HCT116 (cell line): ENCODE data around the gene IL11. TPM values are rescaled to one million over a fixed set of nuclear protein-coding genes. Genes with fewer than 3 reads are reported as not detected.
A peak's percentile ranks its signal among the peaks of the same experiment; 100 is the strongest.

ENCODE experiments used
- ATAC-seq: fragments of 200-7000 bp; cut with Tn5 transposase; 2 replicates; pipeline ENCODE4 v1.9.1; 2020; ENCODE audit warnings: mild to moderate bottlenecking, moderate library complexity
- BruUV-seq: library from RNA; stranded (reverse); fragments of 400-500 nt; replicated peaks from 2 replicates; lab custom pipeline; 2021; lab: Mats Ljungman, UMichigan
- CTCF ChIA-PET: fragments of 300-600 bp; sonication (Branson Sonifier 250); formaldehyde crosslinking; loops from one replicate; lab custom pipeline; 2021; ENCODE audit warnings: antibody characterized with exemption; lab: Charles Lee
- POLR2A ChIA-PET: fragments of 300-600, 350-600 bp; sonication (Branson Sonifier 250); formaldehyde crosslinking; loops from one replicate; lab custom pipeline; 2021; ENCODE audit warnings: antibody characterized with exemption; lab: Charles Lee
- RAD21 ChIA-PET, 2 experiments: fragments of 300-600 bp; sonication (Branson Sonifier 250); formaldehyde crosslinking; loops; one replicate each; lab custom pipeline; 2023; ENCODE audit warnings: low total read pairs in 2 of 2; ENCODE audit not compliant: uncharacterized antibody in 2 of 2, unreplicated experiment in 2 of 2, low non-redundant PET in 1 of 2; lab: Charles Lee
- DNase-seq: peaks from one replicate; pipeline ENCODE4 v3.0.0-alpha.2; 2010; ENCODE audit warnings: low read depth, low spot score
- H2AFZ ChIP-seq: fragments of 200-600 bp; shearing (Covaris generic), sonication (generic); 2 replicates; pipeline ENCODE4 v1.6.1; 2017; ENCODE audit warnings: low read depth, mixed run types, mixed read lengths, antibody characterized with exemption, low read length; ENCODE audit not compliant: poor library complexity, severe bottlenecking
- H3K27ac ChIP-seq: 2 replicates; pipeline ENCODE4 v1.5.1; 2012; ENCODE audit warnings: low read depth, low read length
- H3K27me3 ChIP-seq: fragments of 200-600 bp; sonication (generic); 2 replicates; pipeline ENCODE4 v1.6.1; 2016; ENCODE audit warnings: mixed run types, low read length, mixed read lengths; ENCODE audit not compliant: insufficient read depth
- H3K36me3 ChIP-seq, 2 experiments: fragments of 200-500 bp in 1 of 2; fragments of 200-600 bp in 1 of 2; sonication (Bioruptor generic) in 1 of 2; sonication (generic) in 1 of 2; 2 replicates each; pipeline versions ENCODE4 v1.5.1 to v1.6.1; 2014 to 2016; ENCODE audit warnings: low read length in 2 of 2, inconsistent platforms in 1 of 2, mixed read lengths in 1 of 2, mixed run types in 1 of 2; ENCODE audit not compliant: insufficient read depth in 2 of 2, control insufficient read depth in 1 of 2
- H3K4me1 ChIP-seq, 2 experiments: fragments of 200-600 bp in 1 of 2; sonication (generic) in 1 of 2; 2 replicates each; pipeline versions ENCODE4 v1.5.1 to v1.6.1; 2012 to 2017; ENCODE audit warnings: low read length in 2 of 2, inconsistent platforms in 1 of 2, mild to moderate bottlenecking in 1 of 2, mixed read lengths in 1 of 2, mixed run types in 1 of 2, moderate library complexity in 1 of 2; ENCODE audit not compliant: insufficient read depth in 2 of 2, control insufficient read depth in 1 of 2
- H3K4me2 ChIP-seq: fragments of 200-600 bp; sonication (generic); 2 replicates; pipeline ENCODE4 v1.6.1; 2017; ENCODE audit warnings: mixed run types, low read length, mixed read lengths
- H3K4me3 ChIP-seq, 2 experiments: fragments of 200-600 bp in 1 of 2; sonication (generic) in 1 of 2; replicated peaks in 1 of 2; 2 replicates each; pipeline ENCODE4 v1.5.1; 2011 to 2016; ENCODE audit warnings: low read length in 2 of 2, control low read depth in 1 of 2, low read depth in 1 of 2, mild to moderate bottlenecking in 1 of 2, mixed read lengths in 1 of 2, mixed run types in 1 of 2
- H3K79me2 ChIP-seq: fragments of 200-600 bp; sonication (generic); 2 replicates; pipeline ENCODE4 v1.6.1; 2017; ENCODE audit warnings: mild to moderate bottlenecking, mixed run types, low read length, moderate library complexity, mixed read lengths; ENCODE audit not compliant: insufficient read depth
- H3K9ac ChIP-seq: fragments of 200-600 bp; sonication (generic); 2 replicates; pipeline ENCODE4 v1.6.1; 2016; ENCODE audit warnings: low read length, mixed read lengths
- H3K9me2 ChIP-seq: fragments of 200-600 bp; sonication (generic), shearing (Covaris generic); 2 replicates; pipeline ENCODE4 v1.6.1; 2017; ENCODE audit warnings: mixed run types, mild to moderate bottlenecking, moderate library complexity; ENCODE audit not compliant: insufficient read depth
- H3K9me3 ChIP-seq, 2 experiments: fragments of 200-500 bp in 1 of 2; fragments of 200-600 bp in 1 of 2; sonication (Bioruptor generic) in 1 of 2; sonication (generic) in 1 of 2; 2 replicates each; pipeline ENCODE4 v1.6.1; 2014 to 2017; ENCODE audit warnings: low read length in 2 of 2, mixed read lengths in 2 of 2, inconsistent platforms in 1 of 2, low read depth in 1 of 2, mild to moderate bottlenecking in 1 of 2, mixed run types in 1 of 2, moderate library complexity in 1 of 2; ENCODE audit not compliant: control insufficient read depth in 1 of 2, insufficient read depth in 1 of 2
- H4K20me1 ChIP-seq: fragments of 200-600 bp; sonication (generic), shearing (Covaris generic); 2 replicates; pipeline ENCODE4 v1.6.1; 2017; ENCODE audit warnings: mixed run types, mild to moderate bottlenecking, moderate library complexity; ENCODE audit not compliant: insufficient read depth
- ATF3 ChIP-seq: IDR thresholded peaks from 2 replicates; pipeline ENCODE4 v1.6.1; 2012
- CEBPB ChIP-seq: IDR thresholded peaks from 2 replicates; pipeline ENCODE4 v1.6.1; 2012; ENCODE audit warnings: low read depth
- CTCF ChIP-seq, 3 experiments: fragments of 200-600 bp in 1 of 3; sonication (generic) in 1 of 3; IDR thresholded peaks in 2 of 3; conservative IDR thresholded peaks in 1 of 3; 2 replicates each; pipeline ENCODE4 v1.5.1; 2012 to 2017; ENCODE audit warnings: low read depth in 2 of 3, low read length in 2 of 3, antibody characterized with exemption in 1 of 3, borderline replicate concordance in 1 of 3, control low read depth in 1 of 3, mild to moderate bottlenecking in 1 of 3, mixed read lengths in 1 of 3, mixed run types in 1 of 3, moderate library complexity in 1 of 3; ENCODE audit not compliant: insufficient read depth in 1 of 3
- EGR1 ChIP-seq: IDR thresholded peaks from 2 replicates; pipeline ENCODE4 v1.6.1; 2012; ENCODE audit warnings: low read depth
- EZH2phosphoT487 ChIP-seq: fragments of 200-600 bp; IDR thresholded peaks from 2 replicates; pipeline ENCODE4 v1.6.1; 2018; ENCODE audit warnings: antibody characterized with exemption, borderline replicate concordance
- FOSL1 ChIP-seq: IDR thresholded peaks from 2 replicates; pipeline ENCODE4 v1.6.1; 2012; ENCODE audit warnings: low read depth
- RAD21 ChIP-seq: IDR thresholded peaks from 2 replicates; pipeline ENCODE4 v1.6.1; 2012; ENCODE audit warnings: low read depth, mild to moderate bottlenecking
- SIN3A ChIP-seq: IDR thresholded peaks from 2 replicates; pipeline ENCODE4 v1.6.1; 2012; ENCODE audit warnings: low read depth
- SP1 ChIP-seq: IDR thresholded peaks from 2 replicates; pipeline ENCODE4 v1.6.1; 2012; ENCODE audit warnings: low read depth
- TCF7L2 ChIP-seq: IDR thresholded peaks from 2 replicates; pipeline ENCODE4 v1.7.0; 2011; ENCODE audit warnings: borderline replicate concordance, inconsistent platforms; ENCODE audit not compliant: insufficient read depth, insufficient read length; ENCODE audit errors: extremely low read depth
- YY1 ChIP-seq: IDR thresholded peaks from 2 replicates; pipeline ENCODE4 v1.6.1; 2011; ENCODE audit warnings: low read length, low read depth, moderate library complexity, mild to moderate bottlenecking; ENCODE audit not compliant: insufficient replicate concordance; ENCODE audit errors: extremely low read depth
- ZBTB33 ChIP-seq: IDR thresholded peaks from 2 replicates; pipeline ENCODE4 v1.6.1; 2011; ENCODE audit warnings: mild to moderate bottlenecking, low read length, moderate library complexity; ENCODE audit not compliant: insufficient replicate concordance; ENCODE audit errors: extremely low read depth
- ZFX ChIP-seq: fragments of 450-650 bp; IDR thresholded peaks from 2 replicates; pipeline ENCODE4 v1.6.1; 2017
- intact Hi-C: fragments of 100-400 bp; cut with micrococcal nuclease; formaldehyde crosslinking; loops from 2 replicates; pipeline ENCODE4 v1.10.0; 2022
- total RNA-seq: library from RNA; stranded (reverse); gene quantifications from one replicate; pipeline ENCODE4 v1.2.1, GENCODE V29; 2021; ENCODE audit not compliant: unreplicated experiment

The IL11 gene
- total RNA-seq, 1 experiment from 2014 or later = 2.8 TPM

GRCh38 chr19:55405638-55406037 lies 35.4 kb upstream of the IL11 start:
- intact Hi-C loops = no loop called here
- BruUV-seq = no TSS peak
- Histone ChIP-seq H3K36me3 (peaks cover 41 to 52% of the 10 kb centered on the region in 2 experiments), H2AFZ (no peak overlapping the region), H3K4me3 (peak overlapping the region; percentile 81 to 93; a peak in 3 of 4 replicates), H3K4me1 (peaks cover 12 to 27% of the 10 kb centered on the region in 2 experiments), H4K20me1 (peaks cover 17% of the 10 kb centered on the region; the same call in 1 of the 2 replicates), H3K9me2 (no peaks in the 10 kb centered on the region), H3K4me2 (peak overlapping the region; percentile 83), H3K27ac (peak overlapping the region; percentile 95), H3K9ac (peak overlapping the region; percentile 99; the same call in 1 of the 2 replicates), H3K9me3 (no peaks in the 10 kb centered on the region)
- ChIA-PET CTCF (no interaction called here), POLR2A (interaction anchor here (1.1 to 1.9 kb wide), 3 partner anchors 9 to 126 kb away, joined by 3 to 6 read pairs (median 4); partner anchors contain the start of genes HSPBP1 and KMT5C)
- DNase-seq = no peak
- TF ChIP-seq EZH2phosphoT487 = no peak
- no peak for TF ChIP-seq ZFX
- no peak for TF ChIP-seq CEBPB
- no peak for TF ChIP-seq TCF7L2
- TF ChIP-seq CTCF (IDR thresholded peaks at IDR 0.05 in 2 of 3, conservative IDR thresholded peaks at IDR 0.05 in 1 of 3; ENCODE audit: borderline replicate concordance in 1 of 3, insufficient read depth in 1 of 3, low read depth in 2 of 3, low read length in 2 of 3) = no peak
- no peak for TF ChIP-seq SIN3A
- no peak for TF ChIP-seq SP1
- no peak for TF ChIP-seq ATF3
- TF ChIP-seq RAD21 = no peak
- no peak for TF ChIP-seq ZBTB33
- no peak for TF ChIP-seq EGR1
- no peak for TF ChIP-seq YY1
- TF ChIP-seq FOSL1 = no peak
- TF ChIP-seq, all 23 proteins: peak for 0
- H3K79me2 ChIP-seq = peaks cover 54% of the 10 kb centered on the region
- H3K27me3 ChIP-seq = no peaks in the 10 kb centered on the region
- no peak for ATAC-seq
- RAD21 ChIA-PET = no interaction called here
